RCC 7860 (cell line): ENCODE measurements around the gene COL9A3.

Experiments
- DNase-seq: peaks from one replicate; pipeline ENCODE4 v3.0.0-alpha.2; 2015; ENCODE audit warnings: low spot score
- FAIRE-seq: peaks from 2 replicates; lab custom pipeline; 2012; peaks lifted over from hg19 to GRCh38; lab: Jason Lieb, UNC

The COL9A3 gene

GRCh38 chr20:62890444-62890843 is 73.6 kb downstream of the COL9A3 start:
- DNase-seq (no peak), FAIRE-seq (no peak)
